ENCODE data around the gene CUTC. TPM values are rescaled to one million over a fixed set of nuclear protein-coding genes. Genes with fewer than 3 reads are reported as not detected.
A peak's percentile ranks its signal among the peaks of the same experiment; 100 is the strongest.

The CUTC gene
- total RNA-seq, 1 donor from 2014 or later = 10.3 TPM

DNA sequence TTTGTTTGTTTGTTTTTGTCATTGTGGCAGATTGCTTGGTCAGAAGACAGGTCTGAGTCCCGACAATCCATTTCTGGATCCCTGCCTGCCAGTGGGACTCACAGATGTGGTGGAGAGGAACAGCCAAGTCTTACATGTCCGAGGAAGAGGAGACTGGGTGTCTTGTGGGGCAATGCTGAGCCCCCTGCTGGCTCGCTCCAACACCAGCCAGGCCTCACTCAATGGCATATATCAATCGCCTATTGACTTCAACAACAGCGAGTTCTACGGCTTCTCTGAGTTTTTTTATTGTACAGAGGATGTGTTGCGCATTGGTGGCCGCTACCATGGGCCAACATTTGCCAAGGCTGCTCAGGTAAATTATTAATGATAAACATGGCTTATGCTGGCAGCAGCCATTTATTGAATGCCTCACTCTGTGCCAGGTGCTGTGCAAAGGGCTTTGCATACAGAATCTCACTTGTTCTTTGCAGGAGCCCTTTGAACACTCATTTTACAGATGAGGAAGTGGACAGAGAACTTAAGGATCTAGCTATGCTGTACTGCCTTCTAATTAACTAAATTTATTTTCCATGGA lies 33.4 kb upstream of the CUTC start:
- no peak overlapping the region for H2AFZ ChIP-seq (ENCODE audit: low read depth, low read length)
- H4K20me1 ChIP-seq (ENCODE audit: insufficient read depth, low read length) = no peaks in the 10 kb centered on the region
- Mint-ChIP-seq H3K27me3 (ENCODE audit: low read depth, unreplicated experiment) (no peaks in the 10 kb centered on the region), H3K36me3 (ENCODE audit: low read depth, unreplicated experiment) (peaks cover 22% of the 10 kb centered on the region), H3K9me3 (ENCODE audit: unreplicated experiment) (no peaks in the 10 kb centered on the region), H3K4me1 (ENCODE audit: low read depth, unreplicated experiment) (peaks cover 11% of the 10 kb centered on the region), H3K27ac (ENCODE audit: unreplicated experiment) (no peak overlapping the region), H3K4me3 (ENCODE audit: unreplicated experiment) (no peak overlapping the region)
- no peak overlapping the region for H3K4me3 ChIP-seq (ENCODE audit: insufficient read depth, low read depth, low read length)
- no peaks in the 10 kb centered on the region for H3K27me3 ChIP-seq (ENCODE audit: insufficient read depth, low read length)
- H3K9me3 ChIP-seq (ENCODE audit: insufficient read depth, low read depth, low read length) = no peaks in the 10 kb centered on the region
- H3K27ac ChIP-seq (ENCODE audit: low read depth, low read length) = no peak overlapping the region
- peaks cover 8% of the 10 kb centered on the region for H3K4me1 ChIP-seq (ENCODE audit: insufficient read depth, low read length)
- FAIRE-seq = no peak
- H3K4me2 ChIP-seq (ENCODE audit: low read length) = no peak overlapping the region
- no peaks in the 10 kb centered on the region for H3K79me2 ChIP-seq (ENCODE audit: insufficient read depth, low read length)
- H3K36me3 ChIP-seq (ENCODE audit: insufficient read depth, low read length) = peaks cover 73% of the 10 kb centered on the region
- no peak for DNase-seq (ENCODE audit: low read depth)
- TF ChIP-seq EZH2 (IDR thresholded peaks at IDR 0.05; ENCODE audit: insufficient read depth, low read length) = no peak
- TF ChIP-seq, protein P1, sequence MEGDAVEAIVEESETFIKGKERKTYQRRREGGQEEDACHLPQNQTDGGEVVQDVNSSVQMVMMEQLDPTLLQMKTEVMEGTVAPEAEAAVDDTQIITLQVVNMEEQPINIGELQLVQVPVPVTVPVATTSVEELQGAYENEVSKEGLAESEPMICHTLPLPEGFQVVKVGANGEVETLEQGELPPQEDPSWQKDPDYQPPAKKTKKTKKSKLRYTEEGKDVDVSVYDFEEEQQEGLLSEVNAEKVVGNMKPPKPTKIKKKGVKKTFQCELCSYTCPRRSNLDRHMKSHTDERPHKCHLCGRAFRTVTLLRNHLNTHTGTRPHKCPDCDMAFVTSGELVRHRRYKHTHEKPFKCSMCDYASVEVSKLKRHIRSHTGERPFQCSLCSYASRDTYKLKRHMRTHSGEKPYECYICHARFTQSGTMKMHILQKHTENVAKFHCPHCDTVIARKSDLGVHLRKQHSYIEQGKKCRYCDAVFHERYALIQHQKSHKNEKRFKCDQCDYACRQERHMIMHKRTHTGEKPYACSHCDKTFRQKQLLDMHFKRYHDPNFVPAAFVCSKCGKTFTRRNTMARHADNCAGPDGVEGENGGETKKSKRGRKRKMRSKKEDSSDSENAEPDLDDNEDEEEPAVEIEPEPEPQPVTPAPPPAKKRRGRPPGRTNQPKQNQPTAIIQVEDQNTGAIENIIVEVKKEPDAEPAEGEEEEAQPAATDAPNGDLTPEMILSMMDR (IDR thresholded peaks at IDR 0.05; ENCODE audit: insufficient read depth, low read depth, low read length) = no peak
- no peak overlapping the region for H3K9ac ChIP-seq (ENCODE audit: low read length)

DNA sequence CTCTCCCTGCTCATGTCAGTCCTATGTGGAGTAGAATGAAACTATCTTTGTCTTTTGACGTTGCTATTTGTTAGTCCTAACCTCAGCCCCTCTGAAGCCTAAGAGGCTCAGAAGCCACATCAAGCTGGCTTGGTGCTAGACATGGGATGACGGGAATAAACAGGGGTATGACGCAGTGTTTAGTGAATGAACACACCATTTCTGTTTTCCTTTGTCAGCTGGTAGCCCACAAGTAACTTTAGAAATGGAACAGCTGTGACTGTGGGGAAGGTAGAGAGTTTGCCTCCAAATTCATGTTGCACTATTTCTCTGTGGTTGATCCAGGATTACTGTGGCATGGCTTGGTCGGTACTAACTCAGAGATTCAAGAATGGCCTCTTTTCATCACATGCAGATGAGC lies 31.4 kb upstream of the CUTC start:
- no peak overlapping the region for H3K4me3 ChIP-seq (ENCODE audit: insufficient read depth, low read depth, low read length)
- H3K9me3 Mint-ChIP-seq (ENCODE audit: unreplicated experiment) = no peaks in the 10 kb centered on the region
- no peak overlapping the region for H3K4me2 ChIP-seq (ENCODE audit: low read length)
- H3K79me2 ChIP-seq (ENCODE audit: insufficient read depth, low read length) = no peaks in the 10 kb centered on the region
- no peaks in the 10 kb centered on the region for H3K27me3 Mint-ChIP-seq (ENCODE audit: low read depth, unreplicated experiment)
- H3K27ac Mint-ChIP-seq (ENCODE audit: unreplicated experiment) = no peak overlapping the region
- no peak overlapping the region for H3K4me3 Mint-ChIP-seq (ENCODE audit: unreplicated experiment)
- H3K27me3 ChIP-seq (ENCODE audit: insufficient read depth, low read length) = no peaks in the 10 kb centered on the region
- H2AFZ ChIP-seq (ENCODE audit: low read depth, low read length) = no peak overlapping the region
- no peaks in the 10 kb centered on the region for H4K20me1 ChIP-seq (ENCODE audit: insufficient read depth, low read length)
- no peak for FAIRE-seq
- H3K9ac ChIP-seq (ENCODE audit: low read length) = no peak overlapping the region
- H3K27ac ChIP-seq (ENCODE audit: low read depth, low read length) = no peak overlapping the region
- H3K4me1 ChIP-seq (ENCODE audit: insufficient read depth, low read length) = no peaks in the 10 kb centered on the region
- TF ChIP-seq EZH2 (IDR thresholded peaks at IDR 0.05; ENCODE audit: insufficient read depth, low read length) = no peak
- TF ChIP-seq, protein P1 (IDR thresholded peaks at IDR 0.05; ENCODE audit: insufficient read depth, low read depth, low read length) = no peak
- peaks cover 86% of the 10 kb centered on the region for H3K36me3 ChIP-seq (ENCODE audit: insufficient read depth, low read length)
- peaks cover 6% of the 10 kb centered on the region for H3K4me1 Mint-ChIP-seq (ENCODE audit: low read depth, unreplicated experiment)
- H3K9me3 ChIP-seq (ENCODE audit: insufficient read depth, low read depth, low read length) = no peaks in the 10 kb centered on the region
- DNase-seq (ENCODE audit: low read depth) = no peak
- H3K36me3 Mint-ChIP-seq (ENCODE audit: low read depth, unreplicated experiment) = peaks cover 28% of the 10 kb centered on the region

DNA sequence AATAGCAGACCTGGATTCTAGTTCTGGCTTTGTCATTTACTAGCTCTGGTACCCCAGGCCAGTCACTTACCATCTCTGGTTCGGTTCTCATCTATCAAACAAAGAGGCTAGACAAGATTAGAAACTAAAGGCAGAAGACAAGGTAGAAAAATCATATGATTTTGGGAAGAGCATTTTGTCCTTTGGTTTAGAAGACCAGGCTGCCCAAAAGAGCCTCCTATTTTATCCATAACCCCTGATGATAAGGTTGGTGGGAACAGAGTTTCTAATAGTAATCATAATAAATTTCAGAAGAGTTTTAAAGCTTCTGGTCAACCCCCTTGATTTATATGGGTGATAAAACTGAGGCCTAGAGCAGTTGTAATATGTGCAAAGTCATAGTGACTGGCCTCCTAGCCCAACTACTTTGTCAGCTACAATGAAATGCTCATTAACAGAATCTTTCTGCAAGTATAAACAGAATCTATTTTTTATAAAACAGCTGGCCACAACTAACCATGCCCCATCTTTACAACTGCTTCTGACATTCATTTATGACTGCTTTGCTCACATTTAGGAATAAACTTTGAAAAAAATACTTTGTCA lies 23.5 kb upstream of the CUTC start:
- Histone ChIP-seq H3K4me2 (ENCODE audit: low read length) (no peak overlapping the region), H4K20me1 (ENCODE audit: insufficient read depth, low read length) (peaks cover 16% of the 10 kb centered on the region), H3K27ac (ENCODE audit: low read depth, low read length) (no peak overlapping the region), H3K4me1 (ENCODE audit: insufficient read depth, low read length) (no peaks in the 10 kb centered on the region), H3K36me3 (ENCODE audit: insufficient read depth, low read length) (peaks cover 45% of the 10 kb centered on the region), H3K79me2 (ENCODE audit: insufficient read depth, low read length) (no peaks in the 10 kb centered on the region), H3K27me3 (ENCODE audit: insufficient read depth, low read length) (no peaks in the 10 kb centered on the region), H3K9me3 (ENCODE audit: insufficient read depth, low read depth, low read length) (no peaks in the 10 kb centered on the region), H3K4me3 (ENCODE audit: insufficient read depth, low read depth, low read length) (no peak overlapping the region), H3K9ac (ENCODE audit: low read length) (no peak overlapping the region), H2AFZ (ENCODE audit: low read depth, low read length) (no peak overlapping the region)
- DNase-seq (ENCODE audit: low read depth) = peak; percentile 22
- Mint-ChIP-seq H3K4me1 (ENCODE audit: low read depth, unreplicated experiment) (peaks cover 7% of the 10 kb centered on the region), H3K4me3 (ENCODE audit: unreplicated experiment) (no peak overlapping the region), H3K27ac (ENCODE audit: unreplicated experiment) (no peak overlapping the region), H3K9me3 (ENCODE audit: unreplicated experiment) (no peaks in the 10 kb centered on the region), H3K27me3 (ENCODE audit: low read depth, unreplicated experiment) (no peaks in the 10 kb centered on the region), H3K36me3 (ENCODE audit: low read depth, unreplicated experiment) (peaks cover 13% of the 10 kb centered on the region)
- no peak for FAIRE-seq
- no peak for TF ChIP-seq EZH2 (IDR thresholded peaks at IDR 0.05; ENCODE audit: insufficient read depth, low read length)
- TF ChIP-seq, protein P1 (IDR thresholded peaks at IDR 0.05; ENCODE audit: insufficient read depth, low read depth, low read length) = no peak

All from astrocyte (in vitro differentiated cells and primary cell).